GM21723 (cell line): ENCODE results near the gene TMC8.
"Not testable (repeated sequence)": the region's sequence is repeated elsewhere in the genome, so short reads cannot be mapped to it uniquely, and the experiment has no call there.

Experiments used
- ATAC-seq: cut with Tn5 transposase; IDR thresholded peaks from one replicate; pipeline ENCODE4 v1.9.1; 2021; ENCODE audit warnings: mild to moderate bottlenecking, moderate library complexity; ENCODE audit not compliant: unreplicated experiment

The TMC8 gene, protein sequence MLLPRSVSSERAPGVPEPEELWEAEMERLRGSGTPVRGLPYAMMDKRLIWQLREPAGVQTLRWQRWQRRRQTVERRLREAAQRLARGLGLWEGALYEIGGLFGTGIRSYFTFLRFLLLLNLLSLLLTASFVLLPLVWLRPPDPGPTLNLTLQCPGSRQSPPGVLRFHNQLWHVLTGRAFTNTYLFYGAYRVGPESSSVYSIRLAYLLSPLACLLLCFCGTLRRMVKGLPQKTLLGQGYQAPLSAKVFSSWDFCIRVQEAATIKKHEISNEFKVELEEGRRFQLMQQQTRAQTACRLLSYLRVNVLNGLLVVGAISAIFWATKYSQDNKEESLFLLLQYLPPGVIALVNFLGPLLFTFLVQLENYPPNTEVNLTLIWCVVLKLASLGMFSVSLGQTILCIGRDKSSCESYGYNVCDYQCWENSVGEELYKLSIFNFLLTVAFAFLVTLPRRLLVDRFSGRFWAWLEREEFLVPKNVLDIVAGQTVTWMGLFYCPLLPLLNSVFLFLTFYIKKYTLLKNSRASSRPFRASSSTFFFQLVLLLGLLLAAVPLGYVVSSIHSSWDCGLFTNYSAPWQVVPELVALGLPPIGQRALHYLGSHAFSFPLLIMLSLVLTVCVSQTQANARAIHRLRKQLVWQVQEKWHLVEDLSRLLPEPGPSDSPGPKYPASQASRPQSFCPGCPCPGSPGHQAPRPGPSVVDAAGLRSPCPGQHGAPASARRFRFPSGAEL

DNA sequence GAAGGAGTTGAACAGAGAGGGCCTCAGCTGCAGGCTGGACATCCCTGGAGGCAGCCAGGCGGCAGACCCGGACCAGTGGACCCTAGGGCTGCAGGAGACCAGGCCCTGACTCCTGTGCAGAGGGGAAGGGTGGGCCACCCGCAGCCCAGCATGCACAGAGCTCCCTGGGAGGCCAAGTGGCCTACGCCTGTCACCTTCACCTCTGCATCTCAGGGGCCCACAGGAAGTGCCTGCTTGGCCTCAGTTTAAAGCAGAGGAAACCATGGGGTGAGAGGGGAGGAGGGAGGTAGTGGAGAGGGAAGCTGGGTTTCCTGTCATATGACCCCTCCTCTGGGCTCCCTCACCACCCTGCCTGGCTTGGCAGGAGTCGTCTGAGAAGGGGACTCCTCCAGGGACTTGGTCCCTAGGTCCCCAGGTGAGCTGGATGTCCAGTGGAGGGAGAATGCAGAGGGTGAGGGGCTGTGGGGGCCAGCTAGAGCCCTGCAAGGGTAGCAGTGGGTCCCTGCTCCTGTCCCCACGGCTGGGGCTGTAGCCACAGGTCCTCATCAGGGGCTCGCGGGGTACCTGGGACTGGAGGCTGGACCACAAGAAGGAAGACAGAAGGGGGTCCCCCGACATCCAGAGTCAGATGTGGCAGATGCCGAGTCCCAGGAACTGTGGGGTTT is at the start of gene TMC8:
Gene TMC8, plus strand, starts transcription at position 335 of the 665 bp plus-strand sequence. CDS start 818 bp downstream, outside the sequence.
- no peak for ATAC-seq

DNA sequence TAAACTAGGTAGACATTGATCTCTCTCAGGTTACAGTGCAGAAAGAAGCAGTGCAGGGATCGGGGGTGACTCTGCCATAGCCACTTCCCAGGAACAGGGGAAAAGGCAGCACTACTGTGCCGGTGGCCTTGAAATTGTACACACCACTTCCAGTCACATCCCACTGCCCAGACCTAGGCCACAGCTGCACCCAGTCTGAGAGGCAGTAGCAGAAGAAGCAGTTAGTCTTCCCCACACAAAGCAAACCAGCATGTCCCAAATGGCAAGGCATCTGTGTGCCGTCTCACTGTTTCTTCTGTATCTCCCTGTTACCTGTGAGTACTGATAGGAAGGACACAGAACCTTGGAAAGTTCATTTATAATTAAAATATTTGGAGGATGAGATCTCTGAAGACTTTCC is 49.0 kb upstream of the TMC8 start:
- ATAC-seq: no peak

DNA sequence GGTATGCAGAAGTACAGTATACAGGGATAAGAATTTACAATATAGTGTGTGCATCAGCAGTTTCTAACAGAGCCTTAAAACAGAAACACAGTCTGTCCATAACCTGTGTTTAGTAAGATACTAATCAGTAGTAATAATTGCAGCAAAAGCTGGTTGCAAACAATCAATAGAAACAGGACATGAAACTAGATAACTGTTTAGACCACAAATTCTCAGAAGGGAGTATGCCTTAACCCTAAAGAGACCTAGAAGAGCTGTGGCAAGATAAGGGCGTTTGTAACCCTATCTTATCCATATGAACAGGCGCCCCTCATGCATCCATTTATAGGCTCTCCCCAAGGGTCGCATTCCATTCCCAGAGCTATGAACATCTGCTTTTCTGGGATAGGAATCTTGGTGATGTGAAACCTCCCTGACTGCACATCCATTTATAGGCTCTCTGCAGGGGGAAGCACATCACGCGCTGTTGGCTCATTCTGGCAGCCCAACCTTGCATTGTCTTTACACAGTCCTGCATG is 48.2 kb upstream of the TMC8 start:
- not testable (repeated sequence) for ATAC-seq

DNA sequence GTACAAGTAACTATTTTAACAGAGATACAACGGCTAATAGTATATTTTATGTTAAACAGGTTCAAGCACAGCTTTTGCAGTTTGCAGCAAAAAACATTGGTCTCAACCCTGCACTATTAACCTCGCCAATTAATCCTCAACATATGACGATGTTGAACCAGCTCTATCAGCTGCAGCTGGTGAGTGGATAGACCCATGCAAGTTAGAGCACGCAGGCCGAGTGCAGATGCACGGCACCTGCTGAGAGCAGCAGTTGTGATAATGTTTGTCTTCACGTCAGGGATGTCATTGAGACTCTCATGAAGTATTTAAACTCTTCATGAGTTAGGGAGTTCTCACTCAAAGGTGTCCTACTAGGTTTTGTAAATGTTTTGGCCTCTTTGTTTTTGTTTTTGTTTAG is 47.6 kb upstream of the TMC8 start:
- ATAC-seq: no peak

DNA sequence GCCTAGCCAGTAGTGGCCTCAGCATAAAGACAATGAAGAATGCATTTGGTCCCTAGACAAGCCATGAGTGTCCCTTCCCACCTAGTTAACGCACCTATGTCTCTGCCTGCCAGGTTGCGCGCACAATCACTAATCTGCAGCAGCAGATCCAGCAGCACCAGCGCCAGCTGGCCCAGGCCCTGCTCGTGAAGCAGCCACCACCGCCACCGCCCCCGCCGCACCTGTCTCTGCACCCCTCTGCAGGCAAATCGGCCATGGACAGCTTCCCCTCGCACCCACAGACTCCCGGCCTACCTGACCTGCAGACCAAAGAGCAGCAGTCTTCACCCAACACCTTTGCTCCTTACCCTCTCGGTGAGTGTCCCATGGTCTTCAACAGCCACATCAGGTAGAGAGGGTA is 43.8 kb upstream of the TMC8 start:
- ATAC-seq: no peak

DNA sequence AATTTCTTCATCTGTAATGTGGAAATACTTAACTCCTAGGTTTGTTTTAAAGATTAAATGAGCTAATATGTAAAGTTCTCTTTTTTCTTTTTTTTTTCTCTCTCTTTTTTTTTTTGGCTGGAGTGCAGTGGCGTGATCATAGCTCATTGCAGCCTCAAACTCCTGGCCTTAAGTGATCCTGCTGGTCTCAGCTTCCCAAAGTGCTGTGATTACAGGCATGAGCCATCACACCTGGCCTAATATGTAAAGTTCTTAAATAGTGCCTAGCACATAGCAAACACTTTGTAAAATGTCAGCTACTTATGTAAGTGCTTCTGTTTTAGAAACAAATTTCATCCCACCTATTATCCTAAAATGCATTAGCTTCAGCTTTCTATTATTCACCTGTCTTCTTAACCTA is 42.0 kb upstream of the TMC8 start:
- no peak for ATAC-seq

DNA sequence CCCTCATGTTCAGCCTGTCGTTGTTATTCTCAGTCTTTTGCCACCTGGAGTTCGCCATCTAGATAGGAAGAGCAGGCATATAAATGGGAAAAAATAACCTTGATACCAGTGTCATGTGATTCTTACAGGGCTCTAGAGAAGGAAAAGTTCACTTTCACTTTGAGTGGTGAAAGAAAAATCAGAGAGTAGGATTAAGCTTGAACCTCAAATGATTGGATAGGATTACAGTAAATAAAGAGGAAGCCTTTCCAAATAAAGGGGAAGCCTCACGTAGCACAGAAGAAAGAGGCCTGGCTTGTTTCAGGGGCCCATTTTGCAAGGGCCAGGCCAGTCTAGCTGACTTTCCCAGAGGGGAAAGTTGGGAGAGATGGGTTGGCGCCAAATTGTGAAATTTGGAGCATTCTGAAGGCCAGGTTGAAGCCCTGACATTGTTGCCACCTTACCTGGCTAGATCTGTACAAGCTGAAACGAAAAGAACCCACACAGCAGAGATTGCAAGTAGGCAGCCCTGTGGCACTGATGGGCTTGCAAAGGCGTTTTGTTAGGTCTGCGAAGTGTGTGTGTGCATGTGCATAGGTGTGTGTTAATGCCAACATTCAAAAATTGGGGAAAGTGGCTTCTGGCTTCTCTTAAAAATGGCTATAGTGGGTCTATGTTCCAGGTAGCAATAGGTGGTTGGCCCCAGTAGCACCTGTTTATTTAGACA is 40.8 kb upstream of the TMC8 start:
- ATAC-seq: no peak

DNA sequence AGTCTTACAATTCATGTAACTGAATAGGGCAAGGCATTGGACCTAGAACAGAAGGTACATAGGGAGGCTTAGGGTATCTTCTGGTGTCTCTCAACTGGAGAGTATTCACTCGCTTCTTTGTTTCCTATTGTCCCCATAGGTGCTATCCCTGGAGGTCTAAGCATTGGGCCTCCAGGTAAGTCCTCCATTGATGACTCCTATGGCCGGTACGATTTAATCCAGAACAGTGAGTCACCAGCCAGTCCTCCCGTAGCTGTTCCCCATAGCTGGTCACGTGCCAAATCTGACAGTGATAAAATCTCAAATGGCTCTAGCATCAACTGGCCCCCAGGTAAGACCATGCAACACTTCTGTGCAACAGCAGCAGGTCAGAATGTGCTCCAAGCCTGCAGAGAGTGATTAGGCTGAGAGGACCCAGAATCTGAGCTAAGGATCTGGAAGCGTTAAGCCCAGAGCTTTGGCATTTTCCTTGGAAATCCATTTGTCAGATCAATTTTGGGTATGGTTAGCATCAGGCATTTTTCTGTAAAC is 37.7 kb upstream of the TMC8 start:
- no peak for ATAC-seq

DNA sequence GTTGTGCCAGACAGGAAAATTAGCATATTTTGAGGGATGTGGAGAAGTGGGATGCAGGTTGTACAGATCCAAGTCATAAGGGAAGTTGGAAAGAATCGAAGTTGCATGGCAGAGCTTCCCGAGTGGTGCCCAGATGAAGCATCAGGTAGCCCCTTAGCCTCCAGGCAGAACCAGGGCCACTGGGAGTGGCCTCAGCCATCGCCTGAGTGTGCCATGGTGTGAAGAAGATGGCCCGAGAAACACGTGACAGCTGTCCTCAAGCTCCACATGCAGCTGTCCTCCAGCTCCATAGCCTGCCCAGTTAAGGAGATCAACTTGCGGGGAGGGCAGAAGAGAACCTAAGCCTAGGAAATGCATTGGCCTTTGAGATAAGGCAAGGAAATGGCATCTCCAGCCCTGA is 35.5 kb upstream of the TMC8 start:
- ATAC-seq: no peak

DNA sequence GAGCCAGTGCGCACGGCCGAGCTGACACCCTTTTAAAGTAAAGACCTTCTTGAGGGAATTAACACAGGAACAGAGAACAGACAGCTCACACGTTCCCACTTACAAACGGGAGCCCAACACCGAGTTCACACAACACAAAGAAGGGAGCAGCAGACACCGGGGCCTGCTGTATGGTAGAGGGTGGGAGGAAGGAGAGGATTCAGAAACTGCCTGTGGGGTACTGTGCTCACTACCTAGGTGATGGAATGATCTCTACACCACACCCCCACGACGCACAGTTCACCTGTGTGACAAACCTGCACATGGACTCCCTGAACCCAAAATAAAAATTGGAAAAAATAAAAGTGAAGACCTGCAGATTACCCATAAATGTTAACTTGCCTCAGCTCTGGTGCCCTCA is 34.5 kb upstream of the TMC8 start:
- ATAC-seq: no peak

DNA sequence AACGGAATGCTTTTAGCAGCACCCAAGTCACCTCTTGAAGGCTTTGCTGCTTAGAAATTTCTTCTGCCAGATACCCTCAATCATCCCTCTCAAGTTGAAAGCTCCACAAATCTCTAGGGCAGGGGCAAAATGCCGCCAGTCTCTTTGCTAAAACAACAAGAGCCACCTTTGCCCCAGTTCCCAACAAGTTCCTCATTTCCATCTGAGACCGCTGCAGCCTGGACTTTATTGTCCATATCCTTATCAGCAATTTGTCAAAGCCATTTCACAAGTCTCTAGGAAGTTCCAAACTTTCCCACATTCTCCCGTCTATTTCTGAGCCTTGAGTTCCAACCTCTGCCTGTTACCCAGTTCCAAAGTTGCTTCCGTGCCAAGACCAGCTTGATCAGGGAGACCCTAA is 29.5 kb upstream of the TMC8 start:
- ATAC-seq: no peak

DNA sequence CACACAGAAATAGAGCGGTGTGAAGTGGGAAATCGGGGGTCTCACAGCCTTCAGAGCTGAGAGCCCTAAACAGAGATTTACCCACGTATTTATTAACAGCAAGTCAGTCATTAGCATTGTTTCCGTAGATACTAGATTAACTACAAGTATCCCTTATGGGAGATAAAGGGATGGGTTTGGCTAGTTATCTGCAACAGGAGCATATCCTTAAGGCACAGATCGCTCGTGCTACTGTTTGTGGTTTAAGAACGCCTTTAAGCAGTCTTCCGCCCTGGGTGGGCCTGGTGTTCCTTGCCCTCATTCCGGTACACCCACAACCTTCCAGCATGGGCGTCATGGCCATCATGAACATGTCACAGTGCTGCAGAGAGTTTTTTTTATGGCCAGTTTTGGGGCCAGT is 29.0 kb upstream of the TMC8 start:
- ATAC-seq: no peak

DNA sequence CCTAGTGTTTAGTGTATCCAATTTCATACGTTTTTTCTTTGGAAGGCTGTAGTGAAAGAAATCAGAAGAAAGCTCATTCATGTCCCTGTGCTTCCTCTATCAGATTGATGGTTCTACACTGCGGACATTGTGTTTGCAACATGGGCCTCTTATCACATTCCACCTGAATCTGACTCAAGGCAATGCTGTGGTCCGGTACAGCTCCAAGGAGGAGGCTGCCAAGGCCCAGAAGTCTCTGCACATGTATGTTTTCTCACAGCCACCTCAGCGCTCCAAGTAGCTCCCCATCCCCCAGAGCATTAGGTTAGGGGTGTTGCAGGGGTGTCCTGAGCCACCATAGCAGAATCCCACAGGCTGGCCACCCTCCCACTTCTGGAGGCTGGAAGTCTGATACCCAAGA is 27.3 kb upstream of the TMC8 start:
- no peak for ATAC-seq

DNA sequence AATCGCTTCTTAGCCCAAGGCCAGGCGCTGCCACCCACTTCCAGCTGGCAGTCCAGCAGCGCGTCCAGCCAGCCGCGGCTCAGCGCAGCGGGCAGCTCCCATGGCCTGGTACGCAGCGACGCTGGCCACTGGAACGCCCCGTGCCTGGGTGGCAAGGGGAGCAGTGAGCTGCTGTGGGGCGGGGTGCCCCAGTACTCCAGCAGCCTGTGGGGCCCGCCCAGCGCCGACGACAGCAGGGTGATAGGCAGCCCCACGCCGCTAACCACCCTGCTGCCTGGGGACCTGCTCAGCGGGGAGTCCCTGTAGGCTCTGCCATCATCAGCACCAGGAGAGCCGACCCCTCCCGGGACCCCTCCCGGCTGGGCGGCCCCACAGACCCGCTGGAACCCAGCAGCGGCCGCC is 26.0 kb upstream of the TMC8 start:
- ATAC-seq: no peak

DNA sequence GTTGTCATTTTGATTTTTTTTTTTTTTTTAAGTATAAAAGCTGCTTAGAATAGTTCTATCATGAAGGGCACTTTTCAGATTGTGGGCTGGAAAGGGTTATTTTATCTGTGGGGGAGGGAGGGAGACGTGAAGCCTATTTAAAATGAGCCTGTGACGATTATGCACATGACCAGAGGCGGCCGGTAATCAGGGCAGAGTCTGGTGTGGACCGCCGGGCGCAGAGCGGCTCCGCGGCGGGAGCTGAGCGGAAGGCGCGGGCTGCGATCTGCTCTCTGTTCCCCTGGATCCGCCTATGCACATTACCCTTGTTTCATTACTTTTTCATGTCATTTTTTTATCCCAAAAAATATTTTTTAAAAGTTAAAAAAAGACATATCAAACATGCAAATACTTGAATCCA is 25.5 kb upstream of the TMC8 start:
- no peak for ATAC-seq

DNA sequence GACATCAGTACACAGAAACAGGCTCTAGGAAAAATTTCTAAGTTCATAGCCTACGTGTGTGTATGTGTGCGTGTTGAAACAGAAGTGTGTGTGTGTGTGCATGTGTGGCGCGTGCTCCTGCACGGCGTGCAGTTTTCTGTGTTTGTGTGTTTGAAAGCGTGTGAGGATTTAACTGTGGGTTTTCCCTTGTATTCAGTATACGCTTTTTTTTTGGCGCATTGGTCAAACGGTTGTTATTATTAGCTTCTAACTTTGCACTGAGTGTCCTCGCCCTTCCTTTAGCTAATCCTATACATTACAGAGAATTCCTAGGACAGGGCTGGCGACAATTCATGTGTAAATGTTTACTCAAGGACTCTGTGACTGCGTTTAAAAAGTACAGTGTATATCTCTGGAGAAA is 25.0 kb upstream of the TMC8 start:
- ATAC-seq: no peak

DNA sequence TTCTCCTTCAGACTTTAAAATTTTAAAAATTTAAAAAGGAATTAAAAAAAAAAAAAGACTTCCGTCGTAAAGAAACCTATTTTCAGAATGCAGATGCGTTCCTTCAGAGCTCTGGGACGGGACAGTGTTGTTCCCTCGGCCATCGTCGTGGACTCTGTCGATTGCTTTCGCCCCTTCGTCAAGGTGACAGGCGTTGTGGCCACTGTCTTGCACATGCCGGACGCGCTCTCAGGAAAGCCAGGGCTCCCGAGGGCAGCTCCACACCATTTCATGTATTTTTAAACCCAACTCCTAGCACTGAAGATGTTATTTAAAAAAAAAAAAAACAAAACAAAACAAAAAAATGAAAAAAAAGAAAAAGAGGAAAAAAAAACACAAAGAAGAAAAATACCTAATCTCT is 24.4 kb upstream of the TMC8 start:
- ATAC-seq: no peak

DNA sequence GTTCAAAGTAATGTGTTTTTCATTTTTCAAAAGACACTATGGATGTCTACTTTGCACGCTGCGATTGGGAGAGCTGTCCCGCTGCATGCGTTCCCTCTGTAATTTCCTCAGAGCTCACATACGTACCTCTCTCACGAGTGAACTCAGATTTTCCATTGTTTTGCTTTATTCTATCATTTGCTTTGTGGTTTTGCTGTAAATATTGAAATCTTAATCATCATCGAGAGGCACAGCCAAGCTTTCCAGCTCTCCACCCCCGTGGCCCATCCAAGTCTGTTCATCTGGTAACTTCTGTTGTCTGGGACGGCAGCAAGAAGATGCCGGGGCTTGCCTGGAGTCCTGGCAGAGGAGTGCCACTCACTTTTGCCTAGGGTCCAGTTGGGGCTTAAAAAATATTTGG is 23.1 kb upstream of the TMC8 start:
- ATAC-seq: no peak

DNA sequence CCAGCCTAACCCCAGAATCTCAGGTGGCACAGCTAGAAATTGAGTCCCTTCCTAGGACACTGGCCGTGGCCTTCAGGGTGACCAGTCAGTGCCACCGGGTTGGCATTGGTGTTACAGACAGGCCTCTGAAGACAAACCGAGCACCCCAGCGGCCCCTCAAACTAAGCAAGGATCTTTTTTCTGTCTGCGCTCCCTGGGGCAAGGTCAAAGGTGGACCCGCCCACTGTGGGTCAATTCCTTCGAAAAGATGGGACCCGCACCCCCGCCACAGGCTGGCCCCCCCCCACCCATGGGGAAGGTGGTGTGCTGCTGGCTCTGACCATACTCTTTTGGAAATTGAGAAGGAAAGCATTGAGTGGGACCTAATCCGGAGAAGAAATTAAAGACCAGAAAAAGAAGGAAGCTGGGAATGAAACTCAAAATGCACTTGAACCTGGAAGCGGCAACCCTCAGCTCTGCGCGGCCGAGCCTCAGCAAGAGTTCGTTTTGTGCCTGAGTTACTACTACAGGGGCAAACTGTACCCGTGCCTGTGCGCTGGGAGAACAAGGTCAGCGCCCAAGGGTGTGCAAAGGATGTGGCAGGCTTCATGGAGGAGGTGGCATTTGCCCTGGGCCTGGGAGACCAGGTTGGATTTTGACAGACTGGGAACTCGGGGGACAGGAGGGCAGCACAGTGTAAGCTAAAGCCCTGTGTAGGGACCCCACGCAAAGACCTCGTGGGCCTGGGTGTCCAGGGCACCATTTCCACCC is 22.4 kb upstream of the TMC8 start:
- no peak for ATAC-seq
